Measurements from ENCODE around the gene PROX1. TPM values are rescaled to one million over a fixed set of nuclear protein-coding genes. Genes with fewer than 3 reads are reported as not detected.

PROX1 gene
- polyA plus RNA-seq, 1 donor (not counting 4 experiments of a cell fraction or from before 2014, with no cell fraction given): 0.20 TPM

GRCh38 chr1:213984387-213985208 is 3.2 kb upstream of the PROX1 start:
- Histone ChIP-seq H3K79me2 (ENCODE audit: control insufficient read depth, insufficient read depth, low read length) (no peaks in the 10 kb centered on the region), H3K27me3 (ENCODE audit: control insufficient read depth, extremely low read depth, insufficient read depth, low read length) (peaks cover 66% of the 10 kb centered on the region), H3K4me3 (ENCODE audit: control insufficient read depth in 2 of 3, extremely low read depth in 1 of 3, insufficient read depth in 2 of 3, low read depth in 1 of 3, low read length in 3 of 3) (peak overlapping the region in 1 of 3 experiments; percentile 46), H3K4me1 (ENCODE audit: control insufficient read depth, extremely low read depth, insufficient read depth, low read length) (peaks cover 15% of the 10 kb centered on the region), H3K4me2 (ENCODE audit: control insufficient read depth, extremely low read depth, insufficient read depth, low read depth, low read length) (peak overlapping the region; percentile 68), H4K20me1 (ENCODE audit: control insufficient read depth, extremely low read depth, insufficient read depth, low read length) (no peaks in the 10 kb centered on the region), H2AFZ (ENCODE audit: control insufficient read depth, low read length) (no peak overlapping the region), H3K27ac (ENCODE audit: control insufficient read depth, insufficient read depth, low read length) (no peak overlapping the region), H3K9ac (ENCODE audit: control insufficient read depth, extremely low read depth, insufficient read depth, low read length) (no peak overlapping the region), H3K9me1 (ENCODE audit: control insufficient read depth, extremely low read depth, insufficient read depth, low read length) (no peaks in the 10 kb centered on the region), H3K9me3 (ENCODE audit: control insufficient read depth, low read depth, low read length) (no peaks in the 10 kb centered on the region), H3K36me3 (ENCODE audit: control insufficient read depth in 2 of 2, extremely low read depth in 1 of 2, insufficient read depth in 2 of 2, low read length in 2 of 2) (no peaks in the 10 kb centered on the region)
- DNase-seq (ENCODE audit: low read depth, low spot score) (no peak), FAIRE-seq (no peak)
- dilution Hi-C loops (cut with MboI; ENCODE audit: extremely low pct_ligation_motif_present, low sequenced_read_pairs): no loop called here
- no peak for TF ChIP-seq CTCF (optimal IDR thresholded peaks at IDR 0.05 in 1 of 3, IDR thresholded peaks at IDR 0.05 in 1 of 3, conservative IDR thresholded peaks at IDR 0.05 in 1 of 3; ENCODE audit: extremely low read depth in 1 of 3, insufficient read depth in 2 of 3, low read length in 3 of 3)
- TF ChIP-seq EZH2 (IDR thresholded peaks at IDR 0.05; ENCODE audit: low read length): no peak

- dilution Hi-C loops (cut with MboI; ENCODE audit: extremely low pct_ligation_motif_present, low sequenced_read_pairs): no loop called here
- Histone ChIP-seq H3K9ac (ENCODE audit: control insufficient read depth, extremely low read depth, insufficient read depth, low read length) (no peak overlapping the region), H3K4me1 (ENCODE audit: control insufficient read depth, extremely low read depth, insufficient read depth, low read length) (peaks cover 18% of the 10 kb centered on the region), H3K27me3 (ENCODE audit: control insufficient read depth, extremely low read depth, insufficient read depth, low read length) (peaks cover 69% of the 10 kb centered on the region), H3K27ac (ENCODE audit: control insufficient read depth, insufficient read depth, low read length) (no peak overlapping the region), H4K20me1 (ENCODE audit: control insufficient read depth, extremely low read depth, insufficient read depth, low read length) (no peaks in the 10 kb centered on the region), H3K79me2 (ENCODE audit: control insufficient read depth, insufficient read depth, low read length) (no peaks in the 10 kb centered on the region), H2AFZ (ENCODE audit: control insufficient read depth, low read length) (no peak overlapping the region), H3K9me1 (ENCODE audit: control insufficient read depth, extremely low read depth, insufficient read depth, low read length) (no peaks in the 10 kb centered on the region), H3K4me2 (ENCODE audit: control insufficient read depth, extremely low read depth, insufficient read depth, low read depth, low read length) (peak overlapping the region; percentile 68), H3K36me3 (ENCODE audit: control insufficient read depth in 2 of 2, extremely low read depth in 1 of 2, insufficient read depth in 2 of 2, low read length in 2 of 2) (no peaks in the 10 kb centered on the region), H3K9me3 (ENCODE audit: control insufficient read depth, low read depth, low read length) (no peaks in the 10 kb centered on the region), H3K4me3 (ENCODE audit: control insufficient read depth in 2 of 3, extremely low read depth in 1 of 3, insufficient read depth in 2 of 3, low read depth in 1 of 3, low read length in 3 of 3) (peak overlapping the region in 1 of 3 experiments; percentile 46)
- no peak for FAIRE-seq
- no peak for TF ChIP-seq CTCF (optimal IDR thresholded peaks at IDR 0.05 in 1 of 3, IDR thresholded peaks at IDR 0.05 in 1 of 3, conservative IDR thresholded peaks at IDR 0.05 in 1 of 3; ENCODE audit: extremely low read depth in 1 of 3, insufficient read depth in 2 of 3, low read length in 3 of 3)
- peak; percentile 92 for TF ChIP-seq EZH2 (IDR thresholded peaks at IDR 0.05; ENCODE audit: low read length)
- no peak for DNase-seq (ENCODE audit: low read depth, low spot score)
Observed at GRCh38 chr1:213985209-213986019, 2.4 kb upstream of the PROX1 start.

All from keratinocyte (primary cell).